Heart left ventricle (tissue), 13 donors: ENCODE measurements around the gene SND1.

ENCODE experiments used
- CTCF ChIP-seq, 12 donors: fragments of 200-600 bp; sonication (generic) in 4 of 12; IDR thresholded peaks; one replicate each; pipeline versions ENCODE4 v1.5.0 to v1.8.0; 2018 to 2022; ENCODE audit warnings: antibody characterized with exemption in 12 of 12, mild to moderate bottlenecking in 5 of 12
- POLR2A ChIP-seq, 2 donors: fragments of 450-650 bp; IDR thresholded peaks; one replicate each; pipeline ENCODE4 v1.6.1; 2017; ENCODE audit warnings: antibody characterized with exemption in 2 of 2, mild to moderate bottlenecking in 2 of 2, moderate library complexity in 2 of 2
- donor health status: ischemic (EF 13 %, LVEDD 7.1; RV severe dilation, severe dysfunction).
- donor health status: DM: no; HTN: yes; CAD: no.
- donor health status: DM: no; HTN: no; CAD: no.
- donor health status: ischemic (EF 25% LVEDD 6.9; RV normal size, moderate dysfunction).
- donor health status: ischemic (EF 25% LVEDD 5.7; RV mildly dilated, moderate dysfunction).
- donor health status: ischemic (EF 35%, LVEDD 5.7; RV mildly dilated, moderate dysfunction).
- donor health status: nonischemic (EF 11% LVEDD 7.7; RV severe dilation, severe dysfunction).
- donor health status: DM: yes; HTN: yes; CAD: no.
- donor health status: PGD.
- donor health status: ischemic (EF 29% LVEDD 5.4; RV normal size, mild dysfunction).
- donor health status: nonischemic (EF 23%, LVEDD 6.1; RV moderate dilation, normal function).

- no peak for TF ChIP-seq CTCF (IDR thresholded peaks at IDR 0.05)
- TF ChIP-seq POLR2A (IDR thresholded peaks at IDR 0.05): no peak
Measured at GRCh38 chr7:128039544-128039953, 387.6 kb downstream of the SND1 start.
